Measurements from ENCODE around the gene AFG1L.
"Not testable (repeated sequence)": the region's sequence is repeated elsewhere in the genome, so short reads cannot be mapped to it uniquely, and the experiment has no call there.

AFG1L gene

DNA sequence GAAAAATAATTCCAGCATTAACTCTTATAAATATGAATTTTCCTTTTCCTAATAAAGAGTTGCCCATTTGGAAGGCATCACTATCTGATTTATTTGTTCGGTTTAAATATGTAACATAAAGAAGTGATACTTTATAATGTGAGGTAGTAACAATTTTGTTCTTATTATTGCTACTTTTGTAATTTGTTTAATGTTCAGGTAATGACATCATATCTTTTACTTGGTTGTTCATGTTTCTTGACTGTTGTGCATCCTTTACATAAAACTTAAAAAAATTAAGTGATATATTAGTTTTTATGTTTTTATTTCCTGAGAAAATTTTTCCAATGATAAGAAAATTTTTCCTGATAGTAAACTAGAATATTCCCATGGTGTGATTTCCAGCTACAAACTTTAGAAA lies 124.6 kb downstream of the AFG1L start:
- no peak for DNase-seq

DNA sequence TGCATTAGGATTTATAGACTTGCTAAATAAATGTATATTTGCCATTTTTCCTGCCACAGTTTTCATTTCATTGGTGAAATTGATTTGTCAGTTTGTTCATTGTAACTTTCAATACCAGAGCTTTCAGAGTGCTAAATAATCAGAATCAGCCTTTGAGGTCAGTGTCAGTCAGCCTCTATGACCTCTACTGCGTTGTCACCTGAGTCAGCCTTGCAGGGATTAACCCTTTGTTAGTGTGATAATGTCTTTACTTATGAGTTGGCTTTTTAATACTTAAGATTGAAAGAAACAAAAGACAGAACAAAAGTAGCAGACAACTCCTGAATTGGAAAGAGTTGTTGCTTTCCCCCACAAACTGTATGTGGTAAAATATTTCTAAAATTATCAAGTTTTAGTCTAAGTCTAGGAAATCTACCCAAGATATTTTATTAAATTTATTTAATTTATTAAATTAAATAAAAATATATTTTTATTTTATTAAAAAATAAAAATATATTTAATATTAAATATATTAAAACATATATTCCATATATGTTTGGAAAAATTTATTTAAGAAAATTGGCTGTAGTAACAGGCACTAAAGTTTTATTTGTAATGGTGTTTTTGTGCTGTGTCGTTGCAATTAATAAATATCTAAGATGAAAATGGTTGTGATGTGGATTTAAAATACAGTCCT lies 125.2 kb downstream of the AFG1L start:
- no peak for DNase-seq

DNA sequence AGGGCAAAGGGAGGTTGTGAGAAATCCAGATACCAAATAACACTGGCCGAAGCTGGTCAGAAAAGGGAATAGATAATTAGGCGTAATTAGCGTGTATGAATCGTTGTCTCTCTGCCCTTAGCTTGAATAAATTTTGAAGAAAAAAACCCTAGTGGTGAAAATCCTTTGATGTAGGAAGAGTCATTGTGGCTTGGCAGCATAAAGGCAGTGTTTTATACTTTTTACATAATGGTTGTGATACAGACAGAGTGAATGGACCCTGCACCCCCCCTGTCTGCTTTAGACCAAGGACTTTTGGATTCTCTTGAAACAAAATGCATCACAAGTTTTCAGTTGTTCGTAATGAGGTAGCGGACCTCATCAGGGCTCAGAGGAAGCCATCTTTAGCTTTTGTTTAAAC lies 126.5 kb downstream of the AFG1L start:
- no peak for DNase-seq

DNA sequence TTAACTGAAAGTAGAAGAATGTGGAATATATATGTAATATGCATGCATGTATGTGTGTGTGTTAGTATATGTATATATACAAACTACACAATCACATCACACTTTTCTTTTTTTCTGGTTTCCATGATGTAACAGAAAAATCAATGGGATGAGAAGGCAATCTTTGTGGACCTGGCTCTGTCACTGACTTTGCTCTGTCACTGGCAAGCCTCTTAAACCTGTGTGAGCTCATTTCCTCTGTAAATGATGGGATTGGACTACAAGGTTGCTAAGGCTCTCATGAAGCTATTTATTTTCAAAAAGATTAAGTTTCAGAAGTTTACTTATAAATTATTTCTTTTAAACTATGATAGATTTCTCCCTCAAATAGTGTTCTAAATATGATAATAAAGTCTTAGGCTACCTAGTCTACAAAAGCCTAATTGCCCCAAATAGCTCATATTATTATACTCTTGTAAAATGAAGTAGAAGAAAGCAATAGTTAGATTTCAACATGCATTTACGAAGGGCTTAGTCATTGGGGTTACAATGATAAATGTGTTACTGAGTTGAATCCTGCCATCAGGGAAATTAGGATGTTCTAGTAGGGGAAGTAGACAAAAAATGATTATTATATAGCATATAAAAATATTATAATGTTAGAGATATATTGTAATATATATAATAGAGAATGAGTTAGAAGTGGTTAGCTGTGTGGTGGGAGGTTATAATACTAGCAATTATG lies 129.3 kb downstream of the AFG1L start:
- no peak for DNase-seq

DNA sequence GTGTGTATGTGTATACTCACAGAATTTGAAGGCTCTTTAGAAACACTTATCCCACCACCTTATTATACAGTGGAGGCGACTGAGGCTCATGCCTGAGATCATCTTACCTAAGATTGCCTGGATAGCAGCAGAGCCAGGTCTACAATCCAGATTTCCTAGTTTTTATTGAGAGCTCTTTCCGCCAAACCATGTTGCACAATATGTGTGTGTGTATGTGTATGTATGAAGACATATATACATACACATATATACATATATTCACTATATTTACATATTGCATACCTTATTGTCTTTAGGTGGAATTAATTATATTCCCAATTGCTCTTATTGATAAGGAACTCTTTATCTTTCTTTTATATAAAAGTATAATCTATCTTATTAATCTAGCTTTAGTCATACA lies 130.6 kb downstream of the AFG1L start:
- no peak for DNase-seq

DNA sequence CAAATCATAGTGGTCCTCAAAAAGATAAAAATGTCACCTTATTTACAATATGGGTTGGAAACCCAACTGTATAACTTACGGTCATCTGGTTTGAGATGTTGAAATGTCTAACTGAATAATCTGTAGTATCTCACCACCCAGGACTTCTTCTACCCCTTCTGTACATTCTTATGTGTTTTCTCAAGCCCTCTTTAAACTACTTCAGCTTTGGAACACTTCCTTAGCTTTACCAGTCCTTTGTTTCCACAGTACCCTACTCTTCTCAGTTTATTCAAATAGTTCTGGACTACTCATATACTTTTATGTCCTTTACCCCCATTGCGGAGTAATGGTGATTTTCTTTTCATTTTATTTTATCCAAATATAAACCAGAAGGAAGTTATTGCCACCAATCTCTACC lies 137.3 kb downstream of the AFG1L start:
- no peak for DNase-seq

DNA sequence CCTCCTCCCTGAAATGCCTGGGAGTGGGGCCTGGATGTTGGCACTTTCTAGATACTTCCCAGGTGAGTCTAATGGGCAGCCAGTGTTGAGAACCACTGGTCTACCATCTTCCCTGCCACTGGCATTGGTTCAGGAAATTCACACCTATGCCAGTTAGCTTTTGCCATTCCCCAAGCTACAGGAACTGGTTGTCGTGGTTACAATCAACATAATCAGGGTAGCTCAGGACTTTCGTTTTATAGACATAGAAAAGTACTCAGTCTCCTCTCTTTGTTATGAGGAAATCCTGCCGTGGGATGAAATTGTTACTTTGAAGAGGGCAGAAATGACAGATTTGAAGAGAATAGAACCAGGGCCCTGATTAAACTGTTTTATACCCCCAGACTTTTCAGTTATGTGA lies 137.9 kb downstream of the AFG1L start:
- DNase-seq: no peak

DNA sequence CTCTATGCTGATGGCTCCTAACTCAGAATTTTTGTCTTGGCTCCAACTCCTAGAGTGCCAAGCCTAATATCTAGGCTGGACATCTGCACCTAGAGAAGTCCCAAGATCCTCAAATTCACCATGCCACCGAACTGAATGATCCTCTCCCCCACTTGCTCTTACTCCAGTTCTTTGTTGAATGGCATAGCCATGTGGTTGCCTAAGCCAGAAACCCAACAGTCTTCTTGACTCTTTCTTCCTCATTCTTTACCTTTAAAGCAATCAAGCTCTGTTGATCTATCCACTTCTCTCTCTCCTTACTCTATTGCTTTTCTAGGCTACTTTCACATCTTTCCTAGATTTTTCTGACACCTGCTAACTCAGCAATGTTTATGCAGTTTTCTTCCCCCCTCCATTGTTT lies 139.4 kb downstream of the AFG1L start:
- no peak for DNase-seq

DNA sequence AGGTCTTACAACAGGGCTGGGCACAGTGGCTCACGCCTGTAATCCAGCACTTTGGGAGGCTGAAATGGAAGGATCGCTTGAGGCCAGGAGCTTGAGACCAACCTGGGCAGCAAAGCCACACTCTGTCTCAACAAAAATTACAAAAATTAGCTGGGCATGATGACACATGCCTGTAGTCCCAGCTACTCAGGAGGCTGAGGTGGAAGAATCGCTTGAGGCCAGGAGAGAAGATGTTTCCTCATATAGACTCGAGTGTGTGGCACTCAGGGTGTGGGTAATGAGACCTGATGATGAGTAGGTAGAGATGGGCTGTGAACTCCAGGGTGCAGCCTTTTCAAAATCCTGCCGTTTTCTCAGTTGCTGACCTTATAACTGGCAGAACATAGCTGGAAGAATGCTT lies 140.5 kb downstream of the AFG1L start:
- DNase-seq: no peak

DNA sequence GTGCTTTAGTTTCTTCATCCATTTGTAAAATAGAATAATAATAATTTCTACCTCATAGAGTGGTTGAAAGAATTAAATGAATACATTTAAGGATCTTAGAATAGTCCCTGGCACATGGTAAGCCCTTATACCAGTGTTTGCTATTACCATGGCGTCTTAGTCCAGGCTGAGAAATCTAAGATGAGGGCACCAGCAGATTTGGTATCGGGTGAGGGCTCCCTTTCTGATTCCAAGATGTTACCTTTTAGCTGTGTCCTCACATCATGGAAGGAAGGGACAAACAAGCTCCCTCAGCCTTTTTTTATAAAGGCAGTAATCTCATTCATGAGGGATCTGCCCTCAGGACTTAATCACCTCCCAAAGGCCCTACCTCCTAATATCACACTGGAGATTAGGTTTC lies 141.9 kb downstream of the AFG1L start:
- DNase-seq: no peak

DNA sequence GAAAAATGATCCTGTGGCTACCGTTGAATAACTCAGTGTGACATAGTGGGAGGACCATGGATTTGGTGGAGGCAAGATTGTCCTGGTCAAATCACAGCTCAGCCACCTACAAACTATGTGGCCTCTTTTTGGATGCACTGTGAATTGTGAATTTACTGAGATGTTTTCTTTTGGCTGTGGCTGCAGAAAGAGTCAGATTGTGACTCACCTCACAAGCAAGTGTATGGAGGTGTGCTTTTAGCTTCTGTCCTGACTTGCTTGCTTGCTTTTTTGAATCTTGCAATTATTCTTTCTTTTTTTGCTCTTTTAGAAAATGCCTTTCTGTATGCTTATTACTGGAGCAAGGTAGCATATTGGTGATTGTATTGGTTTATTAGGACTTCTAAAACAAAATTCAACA lies 143.0 kb downstream of the AFG1L start:
- no peak for DNase-seq

DNA sequence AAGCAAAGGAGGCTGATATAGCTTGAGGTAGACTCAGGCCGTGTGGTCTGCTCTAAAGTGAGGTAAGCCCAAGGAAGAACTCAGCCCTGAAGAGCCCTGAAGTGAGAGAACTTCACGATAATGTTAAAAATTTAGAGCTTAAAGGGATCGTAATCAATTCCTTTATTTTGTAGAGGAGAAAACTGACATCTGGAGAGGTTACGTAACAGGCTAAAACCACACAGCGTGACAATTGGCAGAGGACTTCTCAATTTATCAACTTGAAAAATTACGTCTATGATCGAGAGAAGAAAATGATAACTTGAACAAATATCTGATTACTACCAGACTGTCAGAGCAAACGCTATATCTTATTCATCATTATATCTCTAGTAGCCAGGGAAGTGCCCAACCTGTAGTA lies 144.1 kb downstream of the AFG1L start:
- no peak for DNase-seq

DNA sequence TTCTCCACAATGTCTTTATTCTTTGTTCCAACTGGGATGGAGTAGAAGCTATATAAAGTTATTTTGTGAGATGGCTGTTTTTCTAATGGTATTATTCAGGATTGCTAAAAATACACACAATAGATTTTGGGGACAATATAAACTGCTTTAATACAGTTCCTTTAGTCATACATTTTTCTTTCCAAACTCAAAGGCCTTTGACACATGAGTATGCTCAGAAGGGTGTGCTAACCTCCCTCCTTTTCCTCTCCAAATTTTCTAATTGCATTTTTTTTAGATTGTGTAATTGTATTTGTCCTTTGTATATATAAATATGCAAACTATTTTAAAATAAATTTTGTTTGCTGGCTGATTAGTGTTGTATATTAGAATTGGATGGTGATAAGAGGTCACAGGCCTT lies 146.3 kb downstream of the AFG1L start:
- no peak for DNase-seq

DNA sequence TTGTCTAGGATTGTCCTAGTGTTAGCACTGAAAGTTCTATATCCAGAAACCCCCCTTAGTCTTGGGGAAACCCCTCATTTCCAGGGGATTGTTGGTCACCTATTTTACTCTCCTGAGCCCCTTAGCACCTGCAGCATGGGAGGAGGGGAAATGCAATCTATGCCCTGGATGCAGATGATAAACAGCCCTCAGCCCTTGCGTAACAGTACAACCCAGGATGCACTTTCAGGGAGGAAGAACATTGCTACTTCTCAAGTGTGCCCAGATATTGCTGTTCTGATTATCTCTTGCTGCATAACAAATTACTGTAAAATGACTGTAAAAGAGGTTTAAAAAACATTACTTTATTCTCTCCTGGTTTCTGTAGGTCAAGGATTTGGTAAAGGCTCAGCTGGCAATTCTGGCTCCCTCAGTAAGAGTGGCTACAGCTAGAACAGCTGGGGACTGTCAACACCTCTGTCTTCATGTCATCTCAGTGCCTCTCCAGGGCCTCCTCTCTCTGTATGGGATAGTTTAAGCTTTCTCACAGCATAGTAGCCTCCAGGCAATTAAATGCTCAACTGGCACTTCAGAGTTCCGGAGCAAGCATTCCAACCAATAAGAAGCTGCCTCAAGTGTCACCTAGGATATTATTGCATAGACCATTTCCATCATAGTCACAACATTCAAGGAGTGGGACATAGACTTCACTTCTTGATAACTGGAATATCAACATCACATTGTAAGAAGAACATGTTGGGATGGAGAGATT lies 148.1 kb downstream of the AFG1L start:
- no peak for DNase-seq

DNA sequence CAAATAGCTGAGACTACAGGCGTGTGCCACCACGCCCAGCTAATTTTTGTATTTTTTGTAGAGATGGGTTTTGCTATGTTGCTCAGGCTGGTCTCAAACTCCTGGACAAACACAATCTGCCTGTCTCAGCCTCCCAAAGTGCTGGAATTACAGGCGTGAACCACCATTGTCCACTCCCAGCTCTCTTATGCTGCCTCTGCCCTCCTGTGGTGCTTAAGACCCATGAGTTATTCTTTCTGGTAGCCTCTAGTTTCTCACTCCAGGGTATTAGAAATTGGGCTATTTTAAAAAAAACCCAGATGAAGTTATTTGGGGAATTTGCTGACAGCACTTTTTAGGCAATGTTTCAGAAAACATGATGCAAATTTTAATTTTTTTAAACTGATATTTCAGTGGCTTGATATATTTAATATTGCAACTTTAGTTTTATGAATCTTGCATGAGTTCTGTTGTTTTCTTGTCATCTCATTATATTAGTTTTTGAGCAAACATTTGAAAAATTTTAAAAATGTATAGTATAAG lies 151.8 kb downstream of the AFG1L start:
- DNase-seq: no peak

DNA sequence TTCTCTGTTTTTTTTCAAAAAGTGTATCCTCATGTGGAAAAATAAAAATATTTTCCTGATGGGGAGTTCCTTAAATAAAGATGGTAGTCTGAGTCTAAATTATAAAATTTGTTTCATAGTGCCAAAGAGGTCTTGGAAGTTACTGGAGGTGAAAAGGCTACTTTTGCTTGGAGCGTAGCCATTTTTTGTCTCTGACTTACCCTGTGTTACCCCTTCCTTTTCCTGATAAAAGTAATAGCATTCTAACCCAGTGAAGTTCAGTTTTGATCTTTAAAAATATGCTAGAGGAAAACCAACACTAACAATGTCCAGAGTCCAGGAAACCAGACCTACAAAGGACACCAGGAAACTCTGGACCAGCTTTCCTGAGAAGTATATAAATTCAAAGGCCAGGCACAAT lies 153.6 kb downstream of the AFG1L start:
- DNase-seq: no peak

DNA sequence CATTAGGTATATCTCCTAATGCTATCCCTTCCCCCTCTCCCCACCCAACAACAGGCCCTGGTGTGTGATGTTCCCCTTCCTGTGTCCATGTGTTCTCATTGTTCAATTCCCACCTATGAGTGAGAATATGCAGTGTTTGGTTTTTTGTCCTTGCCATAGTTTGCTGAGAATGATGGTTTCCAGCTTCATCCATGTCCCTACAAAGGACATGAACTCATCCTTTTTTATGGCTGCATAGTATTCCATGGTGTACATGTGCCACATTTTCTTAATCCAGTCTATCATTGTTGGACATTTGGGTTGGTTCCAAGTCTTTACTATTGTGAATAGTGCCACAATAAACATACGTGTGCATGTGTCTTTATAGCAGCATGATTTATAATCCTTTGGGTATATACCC lies 154.9 kb downstream of the AFG1L start:
- DNase-seq: not testable (repeated sequence)

DNA sequence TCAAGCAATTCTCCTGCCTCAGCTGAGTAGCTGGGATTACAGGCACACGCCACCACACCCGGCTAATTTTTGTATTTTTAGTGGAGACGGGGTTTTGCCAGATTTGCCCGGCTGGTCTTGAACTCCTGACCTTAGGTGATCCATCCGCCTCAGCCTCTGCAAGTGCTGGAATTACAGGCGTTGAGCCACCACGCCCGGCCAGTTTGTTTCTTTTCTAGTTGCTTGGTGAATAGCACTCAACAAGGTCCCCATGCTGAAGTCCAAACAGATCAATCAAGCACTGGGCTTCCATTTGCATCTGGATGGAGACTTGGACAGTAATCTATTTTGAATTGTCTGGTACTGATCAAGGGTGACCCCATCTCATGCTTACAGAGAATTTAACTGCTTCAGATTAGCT lies 157.0 kb downstream of the AFG1L start:
- DNase-seq: no peak

DNA sequence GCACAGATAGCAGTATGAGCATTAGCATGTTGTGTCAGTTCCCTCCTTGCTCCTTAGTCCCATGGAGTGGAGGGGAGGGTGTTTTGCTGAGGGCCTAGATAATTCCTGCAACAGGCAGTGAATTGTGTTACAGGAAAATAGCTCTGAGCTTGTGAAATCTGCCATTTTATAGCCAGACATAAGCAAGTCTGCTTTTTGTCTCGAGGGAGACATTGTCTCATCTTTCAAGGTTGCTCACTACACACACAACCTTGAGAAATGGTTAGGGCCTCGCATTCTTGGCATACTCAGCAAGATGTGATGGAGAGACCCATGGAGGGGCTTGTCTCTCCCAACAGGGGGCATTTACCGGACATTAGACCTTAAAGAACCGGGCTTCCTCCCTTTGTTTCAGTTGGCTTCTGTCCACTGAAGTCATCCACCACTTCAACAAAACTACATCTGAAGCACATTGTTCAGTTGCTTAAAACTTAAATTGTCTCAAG lies 157.9 kb downstream of the AFG1L start:
- no peak for DNase-seq

DNA sequence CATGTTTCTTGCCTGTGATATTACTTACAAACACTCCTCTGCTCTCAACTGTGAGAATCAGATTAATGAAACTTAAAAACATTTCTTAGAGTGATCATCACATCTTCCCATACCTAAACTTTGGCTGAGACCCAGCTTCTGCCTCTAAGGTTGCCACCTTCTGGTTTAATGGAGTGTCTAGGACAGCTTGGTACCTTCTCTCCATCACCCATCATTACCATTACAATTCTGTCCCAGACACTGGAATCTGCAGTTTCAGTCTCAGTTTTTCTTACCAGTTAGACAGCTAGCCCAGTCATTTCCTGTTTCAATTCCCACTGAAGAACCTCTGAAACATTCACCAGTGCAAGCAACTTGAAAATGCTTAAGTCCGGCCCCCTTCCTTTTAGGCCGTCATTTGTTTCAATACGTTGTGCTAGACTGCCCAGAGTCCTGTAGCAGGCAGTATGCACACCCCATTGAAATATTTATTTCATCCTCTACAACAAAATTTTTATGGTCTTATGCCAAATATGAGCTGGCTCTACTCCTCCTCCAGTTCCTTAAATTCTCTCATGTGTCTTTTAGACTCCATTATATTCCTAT lies 158.8 kb downstream of the AFG1L start:
- no peak for DNase-seq

DNA sequence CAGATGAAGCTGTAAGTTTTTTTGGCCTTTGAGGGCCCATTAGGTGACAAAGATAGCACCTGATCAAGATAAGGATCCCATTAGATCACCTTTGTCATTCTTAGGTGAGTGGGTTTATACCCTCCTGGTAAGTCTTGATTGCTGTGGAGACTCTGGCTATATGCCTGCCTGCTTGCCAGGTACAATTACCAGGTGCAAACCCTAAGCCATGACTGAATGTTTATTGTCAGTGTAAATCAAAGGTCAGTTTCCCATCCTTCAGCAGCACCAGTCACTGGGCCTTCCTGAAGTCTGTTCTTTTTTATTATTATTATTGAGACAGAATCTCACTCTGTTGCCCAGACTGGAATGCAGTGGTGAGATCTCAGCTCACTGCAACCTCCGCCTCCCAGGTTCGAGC lies 159.5 kb downstream of the AFG1L start:
- DNase-seq: no peak

DNA sequence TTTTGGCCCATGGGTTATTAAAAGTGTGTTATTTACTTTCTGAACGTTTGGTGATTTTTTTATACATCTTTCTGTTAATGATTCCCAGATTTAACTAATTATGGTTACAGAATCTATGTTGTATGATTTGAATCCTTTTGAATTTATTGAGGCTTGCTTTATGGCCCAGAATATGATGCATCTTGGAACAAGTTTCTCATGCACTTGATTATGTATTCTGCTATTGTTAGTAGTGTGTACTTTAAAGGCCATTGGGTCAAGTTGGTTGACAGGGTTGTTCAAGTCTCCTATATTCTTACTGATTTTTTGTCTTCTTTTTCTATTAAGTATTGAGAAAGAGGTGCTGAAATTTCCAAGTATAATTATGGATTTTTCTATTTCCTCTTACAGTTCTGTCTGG lies 160.8 kb downstream of the AFG1L start:
- DNase-seq: no peak

DNA sequence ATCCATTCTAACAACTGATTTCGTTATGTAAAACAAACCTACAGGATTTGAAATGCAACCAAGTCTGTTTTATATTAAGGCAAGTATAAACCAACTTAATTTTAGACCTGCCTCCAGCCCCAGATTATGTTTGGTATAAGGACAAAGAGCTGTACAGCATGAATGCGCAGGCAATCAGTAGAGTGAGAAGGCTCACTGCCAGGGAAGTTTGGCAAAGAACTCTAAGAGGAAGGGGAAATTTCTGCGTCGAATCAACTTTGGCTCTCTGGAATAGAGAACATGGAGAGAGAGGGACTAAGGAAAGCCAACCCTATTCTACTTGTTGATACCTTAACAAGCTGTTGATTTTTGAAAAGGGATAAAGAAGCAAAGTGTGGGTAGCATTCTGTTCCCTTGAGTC lies 168.9 kb downstream of the AFG1L start:
- no peak for DNase-seq

All from stimulated activated CD4-positive, alpha-beta T cell treated with anti-CD3 and anti-CD28 coated beads, Interleukin-12 subunit alpha, Interleukin-12 subunit beta, amount 100 ng/mL, for 4 hours (primary cell).